ENCODE measurements around the gene ZFYVE16. TPM values are rescaled to one million over a fixed set of nuclear protein-coding genes. Genes with fewer than 3 reads are reported as not detected.
"Not testable (repeated sequence)": the region's sequence is repeated elsewhere in the genome, so short reads cannot be mapped to it uniquely, and the experiment has no call there.

ZFYVE16 gene
- total RNA-seq (2014; rRNA removed; shearing (Covaris generic)), result 15.3 and 20.3 TPM in 2 replicates

- DNase-seq (ENCODE audit: low read depth), result peak; percentile 92
Observed at GRCh38 chr5:80407735-80408483, at the start of gene ZFYVE16. Gene ZFYVE16 (plus strand): TSS chr5:80408064. CDS start chr5:80434148, 26,084 bp downstream.

DNA sequence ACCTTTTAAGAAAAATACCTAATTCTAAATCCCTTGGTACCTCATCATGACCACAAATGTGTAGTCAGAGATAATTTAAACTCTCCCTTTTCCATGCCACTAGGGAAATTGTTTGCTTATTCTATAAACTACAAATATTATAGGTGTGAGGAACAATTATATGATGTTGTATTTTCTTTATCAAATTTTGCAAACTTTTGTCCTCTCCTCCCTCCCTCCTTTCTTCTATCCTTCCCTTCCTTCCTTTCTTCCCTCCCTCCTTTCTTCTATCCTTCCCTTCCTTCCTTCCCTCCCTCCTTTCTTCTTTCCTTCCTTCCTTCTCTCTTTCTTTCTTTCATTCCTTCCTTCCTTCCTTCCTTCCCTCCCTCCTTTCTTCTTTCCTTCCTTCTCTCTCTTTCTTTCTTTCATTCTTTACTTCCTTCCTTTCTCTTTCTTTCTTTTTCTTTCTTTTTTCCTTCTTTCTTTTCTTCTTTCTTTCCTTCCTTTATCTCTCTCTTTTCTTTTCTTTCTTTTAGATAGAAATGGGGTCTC is 46.9 kb upstream of the ZFYVE16 start:
- no peak for DNase-seq (ENCODE audit: low read depth)

GRCh38 chr5:80364892-80365291 is 43.0 kb upstream of the ZFYVE16 start:
- DNase-seq (ENCODE audit: low read depth), result no peak

DNA sequence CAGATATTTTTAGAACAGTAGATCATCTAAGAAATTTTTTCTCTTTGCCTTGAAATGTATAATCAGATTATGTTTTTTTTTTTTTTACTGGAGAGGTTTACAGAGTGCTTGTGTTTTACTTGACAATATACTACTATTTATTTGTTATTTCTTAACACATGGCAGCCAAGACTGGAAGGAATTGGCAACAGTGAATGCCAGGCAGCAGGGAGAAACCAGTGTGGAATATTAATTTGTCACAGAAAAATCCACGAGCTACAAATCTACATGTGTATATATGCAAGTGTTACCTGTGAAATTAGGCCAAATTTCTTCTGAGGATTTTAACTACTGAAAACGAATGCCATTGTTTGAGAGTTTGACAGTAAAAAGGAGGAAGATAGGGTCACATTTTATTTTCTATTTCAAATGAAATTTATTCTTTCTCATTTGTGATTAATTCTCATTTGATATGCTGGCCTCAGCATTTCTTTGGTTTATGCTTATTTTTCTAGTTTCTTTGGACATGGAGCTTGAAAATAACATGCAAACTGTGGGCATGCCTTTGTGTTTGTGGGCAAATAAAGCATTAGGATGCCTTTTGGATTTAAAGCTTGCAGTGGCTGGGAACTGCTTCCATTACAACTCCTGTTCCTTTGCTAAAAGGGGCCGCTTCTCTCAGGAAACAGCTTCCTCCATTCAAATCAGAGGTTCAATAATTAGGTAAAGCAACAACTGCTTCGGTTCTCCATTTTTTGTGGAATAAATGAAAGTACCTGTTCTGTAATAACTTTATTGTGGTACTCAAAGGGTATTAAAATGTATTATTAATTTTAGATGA is 39.0 kb upstream of the ZFYVE16 start:
- no peak for DNase-seq (ENCODE audit: low read depth)

DNA sequence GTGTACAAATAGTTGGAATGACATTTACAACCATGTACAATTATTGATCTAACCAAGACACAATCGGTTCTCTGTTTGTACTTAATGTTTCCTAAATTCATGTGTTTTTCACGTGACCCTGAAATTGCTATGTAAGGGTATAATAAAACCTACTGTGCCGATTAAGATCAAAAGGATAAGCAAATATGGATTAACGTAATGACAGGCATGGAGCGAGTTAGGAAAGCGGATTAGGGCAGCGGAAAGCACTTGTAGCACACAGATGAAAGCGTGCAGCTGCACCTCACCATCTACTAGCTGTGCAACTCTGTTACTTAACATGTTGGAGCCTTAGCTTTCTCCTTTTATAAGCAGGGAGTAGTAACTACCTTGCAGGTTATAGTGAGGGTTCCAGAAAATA is 38.3 kb upstream of the ZFYVE16 start:
- no peak for DNase-seq (ENCODE audit: low read depth)

GRCh38 chr5:80370390-80370789 is 37.5 kb upstream of the ZFYVE16 start:
- DNase-seq (ENCODE audit: low read depth), result no peak

DNA sequence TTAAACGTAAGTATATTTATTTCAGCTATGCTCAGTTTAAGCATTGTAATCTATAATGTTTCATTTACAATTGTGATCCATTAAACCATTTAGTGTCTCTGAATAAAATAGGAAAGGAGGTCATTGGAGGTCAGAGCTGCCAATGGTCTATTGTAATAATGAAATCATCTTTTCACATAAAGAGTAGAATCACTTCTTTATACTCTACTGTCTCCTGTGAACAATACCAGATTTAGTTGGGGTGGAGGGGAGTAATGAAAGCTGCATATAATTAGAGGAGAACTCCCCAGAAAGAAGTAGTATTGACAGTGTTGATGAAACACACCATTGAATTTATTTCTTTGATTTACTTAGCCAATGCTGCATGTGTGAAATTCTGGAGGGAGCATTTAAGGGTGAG is 35.1 kb upstream of the ZFYVE16 start:
- DNase-seq (ENCODE audit: low read depth), result no peak

GRCh38 chr5:80374188-80374587 is 33.7 kb upstream of the ZFYVE16 start:
- no peak for DNase-seq (ENCODE audit: low read depth)

GRCh38 chr5:80376557-80376956 is 31.3 kb upstream of the ZFYVE16 start:
- DNase-seq (ENCODE audit: low read depth), result no peak

DNA sequence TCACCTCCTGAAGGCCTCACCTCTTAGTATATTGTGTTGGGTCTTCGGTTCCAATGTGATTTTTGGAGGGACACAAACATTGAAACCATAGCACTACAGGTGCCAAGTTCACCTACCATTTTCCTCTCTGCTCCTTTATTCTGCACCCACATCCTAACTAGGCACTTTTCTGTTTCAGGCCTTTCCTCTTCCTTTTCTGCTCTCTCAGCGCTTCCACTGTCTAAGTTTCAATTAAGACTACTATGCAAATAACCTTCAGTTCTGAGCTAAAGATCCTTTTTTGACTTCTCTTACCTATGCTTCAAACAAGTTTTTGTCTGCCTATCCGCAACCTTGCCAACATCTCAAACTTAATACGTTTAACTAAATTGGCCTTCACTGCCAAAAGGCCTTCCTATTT is 25.4 kb upstream of the ZFYVE16 start:
- no peak for DNase-seq (ENCODE audit: low read depth)

GRCh38 chr5:80387063-80387768 is 20.6 kb upstream of the ZFYVE16 start:
- no peak for DNase-seq (ENCODE audit: low read depth)

GRCh38 chr5:80389580-80389979 is 18.3 kb upstream of the ZFYVE16 start:
- DNase-seq (ENCODE audit: low read depth), result no peak

DNA sequence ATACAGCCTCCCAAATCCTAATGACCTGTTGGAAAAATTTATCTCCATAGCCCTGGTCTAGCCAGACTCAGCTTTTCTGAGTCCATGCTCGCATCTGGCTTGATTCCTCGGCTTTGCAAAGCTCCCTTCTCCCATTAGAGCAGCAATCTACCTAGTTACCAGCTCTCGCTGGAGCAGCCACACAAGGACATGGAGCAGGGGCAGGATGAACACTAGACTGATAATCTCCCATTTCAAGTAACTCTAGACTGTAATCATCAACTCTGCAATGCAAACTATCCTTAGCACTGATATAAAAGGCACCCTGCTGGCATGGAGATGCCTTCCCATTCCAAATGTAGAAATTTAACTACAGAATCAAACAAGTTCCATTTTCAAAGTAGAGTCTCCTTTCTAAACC is 17.5 kb upstream of the ZFYVE16 start:
- not testable (repeated sequence) for DNase-seq (ENCODE audit: low read depth)

DNA sequence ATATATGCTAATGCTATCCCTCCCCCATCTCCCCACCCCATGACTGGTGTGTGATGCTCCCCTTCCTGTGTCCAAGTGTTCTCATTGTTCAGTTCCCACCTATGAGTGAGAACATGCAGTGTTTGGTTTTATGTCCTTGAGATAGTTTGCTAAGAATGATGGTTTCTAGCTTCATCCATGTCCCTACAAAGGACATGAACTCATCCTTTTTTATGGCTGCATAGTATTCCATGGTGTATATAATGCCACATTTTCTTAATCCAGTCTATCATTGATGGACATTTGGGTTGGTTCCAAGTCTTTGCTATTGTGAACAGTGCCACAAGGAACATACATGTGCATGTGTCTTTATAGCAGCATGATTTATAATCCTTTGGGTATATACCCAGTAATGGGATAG is 16.6 kb upstream of the ZFYVE16 start:
- DNase-seq (ENCODE audit: low read depth), result not testable (repeated sequence)

DNA sequence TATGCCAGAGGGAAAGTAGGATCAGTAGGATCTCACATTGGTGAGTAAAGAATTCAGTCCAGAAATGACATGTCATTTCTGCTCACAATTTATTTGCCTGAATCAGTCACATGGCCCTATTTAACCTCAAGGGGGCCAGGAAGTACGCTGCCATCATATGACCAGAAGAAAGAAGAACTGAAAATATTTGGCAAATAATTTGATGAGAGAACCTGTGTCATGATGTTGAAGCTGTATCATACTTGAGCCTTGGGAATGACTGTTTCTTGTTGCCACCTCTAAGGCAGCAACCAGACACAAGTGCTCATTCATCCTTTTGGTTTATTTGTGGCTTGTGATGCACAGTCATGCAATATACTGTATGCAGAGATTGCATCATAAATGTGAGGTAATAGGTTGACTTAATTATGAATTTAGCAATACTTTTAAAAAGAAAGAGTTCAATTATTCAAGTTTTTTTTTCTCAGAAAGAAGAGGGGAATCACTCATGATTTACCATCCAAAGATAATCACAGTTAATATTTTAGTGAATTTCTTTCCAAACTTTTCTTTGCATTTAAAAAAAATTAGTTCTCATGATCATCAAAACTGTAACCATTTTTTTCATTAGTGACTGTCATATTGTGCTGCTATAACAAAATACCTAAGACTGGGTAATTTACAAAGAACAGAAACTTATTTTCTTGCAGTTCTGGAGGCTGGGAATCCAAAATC is 8.2 kb upstream of the ZFYVE16 start:
- peak; percentile 30 for DNase-seq (ENCODE audit: low read depth)

GRCh38 chr5:80400368-80400767 is 7.5 kb upstream of the ZFYVE16 start:
- not testable (repeated sequence) for DNase-seq (ENCODE audit: low read depth)

- no peak for DNase-seq (ENCODE audit: low read depth)
Observed at GRCh38 chr5:80403782-80404181, 4.1 kb upstream of the ZFYVE16 start.

DNA sequence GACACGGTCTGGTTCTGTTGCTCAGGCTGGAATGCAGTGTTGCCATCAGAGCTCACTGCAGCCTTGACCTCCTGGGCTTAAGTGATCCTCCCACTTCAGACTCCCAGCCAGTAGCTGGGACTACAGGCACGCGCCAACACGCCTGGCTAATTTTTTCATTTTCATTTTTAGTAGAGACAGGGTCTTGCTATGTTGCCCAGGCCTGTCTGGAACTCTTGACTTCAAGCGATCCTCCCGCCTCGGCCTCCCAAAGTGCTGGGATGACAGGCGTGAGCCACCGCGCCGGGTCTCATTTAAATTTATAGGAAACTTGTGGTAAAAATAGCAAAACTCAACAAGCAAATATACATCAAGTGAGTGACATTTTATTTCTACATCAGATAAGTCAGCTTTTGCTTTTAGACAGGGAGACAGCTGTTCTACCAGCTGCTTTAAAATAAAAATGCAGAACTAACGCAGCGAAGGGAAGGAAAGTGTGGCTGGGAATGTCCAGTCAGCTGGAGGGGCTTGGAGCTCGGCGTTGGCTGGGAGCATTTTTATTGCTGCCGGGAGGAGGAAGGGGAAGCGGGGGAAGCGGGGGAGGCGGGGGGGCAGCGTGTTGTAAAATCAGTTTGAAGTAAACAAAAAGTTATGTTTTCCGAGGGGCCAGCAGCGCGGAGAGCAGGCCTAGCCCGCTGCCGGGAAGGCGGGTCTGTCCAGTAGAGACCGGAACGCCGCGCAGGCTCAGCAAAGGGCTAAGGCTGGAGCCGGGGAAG is 707 bp upstream of the ZFYVE16 start:
- peak; percentile 39 for DNase-seq (ENCODE audit: low read depth)

GRCh38 chr5:80408484-80409366 is 861 bp downstream of the ZFYVE16 start:
- peak; percentile 63 for DNase-seq (ENCODE audit: low read depth)

All from RPMI7951 (cell line).